GM18867 (cell line): ENCODE results near the gene DONSON.

Source experiments
- ATAC-seq: cut with Tn5 transposase; IDR thresholded peaks from one replicate; pipeline ENCODE4 v1.9.1; 2021; ENCODE audit warnings: mild to moderate bottlenecking, moderate library complexity; ENCODE audit not compliant: unreplicated experiment

DONSON gene

GRCh38 chr21:33542640-33543504, 45.6 kb downstream of the DONSON start, which contains the start of gene SON:
Gene SON (plus strand): TSS chr21:33543038. CDS start chr21:33543093, 55 bp downstream.
- peak; percentile 94 for ATAC-seq

- ATAC-seq = peak; percentile 54
These were observed 46.5 kb downstream of the DONSON start, which contains the start of gene GART for GRCh38 chr21:33541756-33542639. Gene GART (minus strand): TSS chr21:33542117. CDS start chr21:33539315, 2,802 bp downstream.

- no peak for ATAC-seq
These were observed 47.3 kb downstream of the DONSON start for GRCh38 chr21:33541105-33541711.

- ATAC-seq = no peak
These were observed 47.8 kb downstream of the DONSON start for GRCh38 chr21:33540711-33541104.

GRCh38 chr21:33539616-33540015, 48.9 kb downstream of the DONSON start:
- ATAC-seq = no peak

GRCh38 chr21:33537212-33537611, 51.3 kb downstream of the DONSON start:
- no peak for ATAC-seq

- ATAC-seq = no peak
These were observed 57.5 kb downstream of the DONSON start for GRCh38 chr21:33531007-33531406.
